ENCODE measurements around the gene TBX5. TPM values are rescaled to one million over a fixed set of nuclear protein-coding genes. Genes with fewer than 3 reads are reported as not detected.

Gene TBX5
- total and polyA plus RNA-seq, 9 of the 15 experiments (the other 6 are each of a cell fraction or from before 2014, with no cell fraction given): not detected

DNA sequence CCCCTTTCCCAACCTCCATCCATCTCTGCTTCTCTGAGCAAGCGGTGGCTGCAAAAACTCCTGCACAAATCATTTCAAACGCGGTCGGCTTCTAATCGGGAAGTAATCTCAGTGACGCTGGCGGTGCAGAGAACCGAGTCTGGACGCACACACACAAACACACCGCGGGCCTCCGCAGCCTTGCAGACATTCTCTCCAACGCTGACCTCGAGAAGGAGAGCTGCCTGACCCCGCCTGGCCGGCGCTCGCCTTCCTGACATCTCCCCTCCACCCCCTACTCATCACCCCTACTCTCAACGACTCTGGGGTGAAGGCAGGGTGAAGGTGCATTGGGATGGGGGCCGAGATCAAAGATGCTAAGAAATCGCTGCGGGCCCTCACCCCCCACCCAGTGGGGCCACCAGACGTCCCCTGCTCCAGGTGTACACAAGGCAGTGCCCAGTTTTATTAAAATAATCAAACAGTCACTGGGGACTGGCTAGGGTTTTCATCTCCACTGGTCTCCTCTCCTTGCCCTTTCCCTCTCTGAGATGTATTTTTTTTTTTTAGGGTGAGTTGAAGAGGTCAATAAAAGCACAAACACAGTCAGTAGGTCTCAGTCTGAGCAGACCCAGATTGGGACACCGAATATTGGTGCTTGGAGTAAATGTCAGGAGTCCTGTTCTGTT is 506 bp upstream of the TBX5 start:
- FAIRE-seq (no peak), DNase-seq (ENCODE audit: extremely low read depth in 1 of 4, low spot score in 3 of 4) (no peak), ATAC-seq (no peak)
- H3K79me2 ChIP-seq (ENCODE audit: control insufficient read depth, insufficient read depth, low read length): no peaks in the 10 kb centered on the region
- no TSS peak for BruUV-seq (replicated peaks)
- POLR2A ChIA-PET: no interaction called here
- H3K4me2 ChIP-seq (ENCODE audit: insufficient read depth, low read length): no peak overlapping the region
- intact Hi-C loops (cut with micrococcal nuclease) (no loop called here), in situ Hi-C loops (cut with MboI) (no loop called here)
- H3K4me3 ChIP-seq: no peak overlapping the region
- no peak overlapping the region for H3K9ac ChIP-seq (ENCODE audit: insufficient read depth in 1 of 2, low read depth in 2 of 2, low read length in 2 of 2)
- peaks cover 63 to 80% of the 10 kb centered on the region in 2 experiments; a peak in 4 of 5 replicates for H3K27me3 ChIP-seq (ENCODE audit: control insufficient read depth in 2 of 2, insufficient read depth in 2 of 2, low read length in 2 of 2)
- 0 out of 2 replicates have a peak, but pooled peaks cover 10% of the 10 kb centered on the region for H4K20me1 ChIP-seq (replicated peaks; ENCODE audit: control insufficient read depth, insufficient read depth, low read length)
- no peaks in the 10 kb centered on the region for H3K36me3 ChIP-seq (ENCODE audit: control insufficient read depth, insufficient read depth, low read length)
- H2AFZ ChIP-seq (ENCODE audit: low read depth, low read length): no peak overlapping the region
- TF ChIP-seq, protein P1, sequence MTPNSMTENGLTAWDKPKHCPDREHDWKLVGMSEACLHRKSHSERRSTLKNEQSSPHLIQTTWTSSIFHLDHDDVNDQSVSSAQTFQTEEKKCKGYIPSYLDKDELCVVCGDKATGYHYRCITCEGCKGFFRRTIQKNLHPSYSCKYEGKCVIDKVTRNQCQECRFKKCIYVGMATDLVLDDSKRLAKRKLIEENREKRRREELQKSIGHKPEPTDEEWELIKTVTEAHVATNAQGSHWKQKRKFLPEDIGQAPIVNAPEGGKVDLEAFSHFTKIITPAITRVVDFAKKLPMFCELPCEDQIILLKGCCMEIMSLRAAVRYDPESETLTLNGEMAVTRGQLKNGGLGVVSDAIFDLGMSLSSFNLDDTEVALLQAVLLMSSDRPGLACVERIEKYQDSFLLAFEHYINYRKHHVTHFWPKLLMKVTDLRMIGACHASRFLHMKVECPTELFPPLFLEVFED (CRISPR knock-in tag; conservative IDR thresholded peaks at IDR 0.05): no peak
- TF ChIP-seq ZNF165 (CRISPR knock-in tag; IDR thresholded peaks at IDR 0.05; ENCODE audit: borderline replicate concordance) (no peak), PML (IDR thresholded peaks at IDR 0.05; ENCODE audit: low read length) (no peak), COPS2 (conservative IDR thresholded peaks at IDR 0.05) (no peak), SRF (CRISPR knock-in tag; IDR thresholded peaks at IDR 0.05) (no peak), ZNF121 (CRISPR knock-in tag; conservative IDR thresholded peaks at IDR 0.05) (no peak), SRSF7 (optimal IDR thresholded peaks at IDR 0.05; ENCODE audit: low read depth, low read length) (no peak)
- TF ChIP-seq, protein P2, sequence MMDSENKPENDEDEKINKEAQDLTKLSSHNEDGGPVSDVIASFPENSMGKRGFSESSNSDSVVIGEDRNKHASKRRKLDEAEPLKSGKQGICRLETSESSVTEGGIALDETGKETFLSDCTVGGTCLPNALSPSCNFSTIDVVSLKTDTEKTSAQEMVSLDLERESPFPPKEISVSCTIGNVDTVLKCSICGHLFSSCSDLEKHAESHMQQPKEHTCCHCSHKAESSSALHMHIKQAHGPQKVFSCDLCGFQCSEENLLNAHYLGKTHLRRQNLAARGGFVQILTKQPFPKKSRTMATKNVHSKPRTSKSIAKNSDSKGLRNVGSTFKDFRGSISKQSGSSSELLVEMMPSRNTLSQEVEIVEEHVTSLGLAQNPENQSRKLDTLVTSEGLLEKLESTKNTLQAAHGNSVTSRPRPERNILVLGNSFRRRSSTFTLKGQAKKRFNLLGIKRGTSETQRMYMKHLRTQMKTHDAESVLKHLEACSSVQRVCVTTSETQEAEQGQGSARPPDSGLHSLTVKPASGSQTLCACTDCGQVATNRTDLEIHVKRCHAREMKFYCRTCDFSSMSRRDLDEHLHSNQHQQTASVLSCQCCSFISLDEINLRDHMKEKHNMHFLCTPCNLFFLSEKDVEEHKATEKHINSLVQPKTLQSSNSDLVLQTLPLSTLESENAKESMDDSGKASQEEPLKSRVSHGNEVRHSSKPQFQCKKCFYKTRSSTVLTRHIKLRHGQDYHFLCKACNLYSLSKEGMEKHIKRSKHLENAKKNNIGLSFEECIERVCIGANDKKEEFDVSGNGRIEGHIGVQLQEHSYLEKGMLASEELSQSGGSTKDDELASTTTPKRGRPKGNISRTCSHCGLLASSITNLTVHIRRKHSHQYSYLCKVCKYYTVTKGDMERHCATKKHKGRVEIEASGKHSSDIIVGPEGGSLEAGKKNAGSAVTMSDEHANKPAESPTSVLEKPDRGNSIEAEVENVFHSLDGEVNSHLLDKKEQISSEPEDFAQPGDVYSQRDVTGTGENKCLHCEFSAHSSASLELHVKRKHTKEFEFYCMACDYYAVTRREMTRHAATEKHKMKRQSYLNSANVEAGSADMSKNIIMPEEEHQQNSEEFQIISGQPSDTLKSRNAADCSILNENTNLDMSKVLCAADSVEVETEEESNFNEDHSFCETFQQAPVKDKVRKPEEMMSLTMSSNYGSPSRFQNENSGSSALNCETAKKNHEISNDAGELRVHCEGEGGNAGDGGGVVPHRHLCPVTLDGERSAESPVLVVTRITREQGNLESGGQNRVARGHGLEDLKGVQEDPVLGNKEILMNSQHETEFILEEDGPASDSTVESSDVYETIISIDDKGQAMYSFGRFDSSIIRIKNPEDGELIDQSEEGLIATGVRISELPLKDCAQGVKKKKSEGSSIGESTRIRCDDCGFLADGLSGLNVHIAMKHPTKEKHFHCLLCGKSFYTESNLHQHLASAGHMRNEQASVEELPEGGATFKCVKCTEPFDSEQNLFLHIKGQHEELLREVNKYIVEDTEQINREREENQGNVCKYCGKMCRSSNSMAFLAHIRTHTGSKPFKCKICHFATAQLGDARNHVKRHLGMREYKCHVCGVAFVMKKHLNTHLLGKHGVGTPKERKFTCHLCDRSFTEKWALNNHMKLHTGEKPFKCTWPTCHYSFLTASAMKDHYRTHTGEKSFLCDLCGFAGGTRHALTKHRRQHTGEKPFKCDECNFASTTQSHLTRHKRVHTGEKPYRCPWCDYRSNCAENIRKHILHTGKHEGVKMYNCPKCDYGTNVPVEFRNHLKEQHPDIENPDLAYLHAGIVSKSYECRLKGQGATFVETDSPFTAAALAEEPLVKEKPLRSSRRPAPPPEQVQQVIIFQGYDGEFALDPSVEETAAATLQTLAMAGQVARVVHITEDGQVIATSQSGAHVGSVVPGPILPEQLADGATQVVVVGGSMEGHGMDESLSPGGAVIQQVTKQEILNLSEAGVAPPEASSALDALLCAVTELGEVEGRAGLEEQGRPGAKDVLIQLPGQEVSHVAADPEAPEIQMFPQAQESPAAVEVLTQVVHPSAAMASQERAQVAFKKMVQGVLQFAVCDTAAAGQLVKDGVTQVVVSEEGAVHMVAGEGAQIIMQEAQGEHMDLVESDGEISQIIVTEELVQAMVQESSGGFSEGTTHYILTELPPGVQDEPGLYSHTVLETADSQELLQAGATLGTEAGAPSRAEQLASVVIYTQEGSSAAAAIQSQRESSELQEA (IDR thresholded peaks at IDR 0.05; ENCODE audit: low read depth): no peak
- peaks cover 0 to 13% of the 10 kb centered on the region in 2 experiments; a peak in 2 of 5 replicates for H3K4me1 ChIP-seq (replicated peaks in 1 of 2; ENCODE audit: control insufficient read depth in 2 of 2, insufficient read depth in 2 of 2, low read length in 2 of 2)
- H3K9me3 ChIP-seq (replicated peaks; ENCODE audit: control insufficient read depth, insufficient read depth, low read depth, low read length): no peaks in the 10 kb centered on the region
- WGBS (ENCODE audit: insufficient coverage, low coverage, missing lambda C conversion rate): 0% methylated on average over 20 of the region's 24 CpGs
- H3K27ac ChIP-seq (ENCODE audit: extremely low read depth, low read depth, low read length): no peak overlapping the region
- H3K9me1 ChIP-seq (ENCODE audit: control insufficient read depth, insufficient read depth, low read length): peaks cover 3% of the 10 kb centered on the region
- CTCF ChIA-PET (ENCODE audit: low intra/inter-chr PET ratio): no interaction called here
